WTC11 (cell line): ENCODE results near the gene ENTPD1.

Source experiments
- CTCF ChIP-seq: fragments of 200-600 bp; IDR thresholded peaks from 2 replicates; pipeline ENCODE4 v1.8.0; 2022; ENCODE audit warnings: antibody characterized with exemption
- ESRRA ChIP-seq: sonication (generic); formaldehyde crosslinking; IDR thresholded peaks from 2 replicates; pipeline ENCODE4 v1.8.1; 2022; ENCODE audit warnings: mild to moderate bottlenecking, missing genetic modification reagents, borderline replicate concordance
- JUN ChIP-seq: sonication (generic); formaldehyde crosslinking; IDR thresholded peaks from 2 replicates; pipeline ENCODE4 v1.8.0; 2023; ENCODE audit warnings: mild to moderate bottlenecking, missing genetic modification reagents

GRCh38 chr10:95788830-95789229 lies 32.9 kb downstream of the ENTPD1 start:
- no peak for TF ChIP-seq ESRRA (CRISPR knock-in tag)
- TF ChIP-seq CTCF: no peak
- no peak for TF ChIP-seq JUN (CRISPR knock-in tag)
